Measurements from ENCODE around the gene SUGCT.

- TF ChIP-seq CTCF (IDR thresholded peaks at IDR 0.05) = no peak
- TF ChIP-seq POLR2A (IDR thresholded peaks at IDR 0.05) = no peak
Measured at GRCh38 chr7:40288827-40289226, 154.0 kb downstream of the SUGCT start.
